GM11168 (cell line): ENCODE measurements around the gene MACF1.
"Not testable (repeated sequence)": the region's sequence is repeated elsewhere in the genome, so short reads cannot be mapped to it uniquely, and the experiment has no call there.

Experiments
- in situ Hi-C: fragments of 300-500 bp; cut with MboI; formaldehyde crosslinking; loops from one replicate; pipeline ENCODE4 v1.12.0; 2022; ENCODE audit warnings: low sequenced_read_pairs; ENCODE audit not compliant: unreplicated experiment

The MACF1 gene

GRCh38 chr1:39431927-39432326 lies 227.4 kb downstream of the MACF1 start:
- in situ Hi-C loops, result no loop called here

- in situ Hi-C loops, result no loop called here
Observed at GRCh38 chr1:39434797-39435395, 230.4 kb downstream of the MACF1 start.

GRCh38 chr1:39435597-39435996 lies 231.1 kb downstream of the MACF1 start:
- in situ Hi-C loops, result no loop called here

- in situ Hi-C loops, result no loop called here
Observed at GRCh38 chr1:39436842-39437241, 232.3 kb downstream of the MACF1 start.

GRCh38 chr1:39438042-39438441 lies 233.5 kb downstream of the MACF1 start:
- in situ Hi-C loops, result no loop called here

GRCh38 chr1:39440856-39441255 lies 236.4 kb downstream of the MACF1 start:
- in situ Hi-C loops, result no loop called here

- in situ Hi-C loops, result no loop called here
Observed at GRCh38 chr1:39441797-39442196, 237.3 kb downstream of the MACF1 start.

GRCh38 chr1:39445573-39445972 lies 241.1 kb downstream of the MACF1 start:
- in situ Hi-C loops, result no loop called here

- in situ Hi-C loops, result no loop called here
Observed at GRCh38 chr1:39446986-39447567, 242.6 kb downstream of the MACF1 start.

- in situ Hi-C loops, result not testable (repeated sequence)
Observed at GRCh38 chr1:39450041-39450440, 245.5 kb downstream of the MACF1 start.

- in situ Hi-C loops, result no loop called here
Observed at GRCh38 chr1:39450956-39451606, 246.6 kb downstream of the MACF1 start.

- in situ Hi-C loops, result no loop called here
Observed at GRCh38 chr1:39452081-39452480, 247.6 kb downstream of the MACF1 start.

GRCh38 chr1:39452540-39452939 lies 248.0 kb downstream of the MACF1 start:
- in situ Hi-C loops, result no loop called here

- in situ Hi-C loops, result no loop called here
Observed at GRCh38 chr1:39453603-39454002, 249.1 kb downstream of the MACF1 start.

GRCh38 chr1:39458991-39459390 lies 254.5 kb downstream of the MACF1 start:
- in situ Hi-C loops, result no loop called here

- in situ Hi-C loops, result loop anchor here (5.0 kb wide), 1 partner anchor 80 kb away; no protein-coding TSS in a partner anchor
Observed at GRCh38 chr1:39462074-39462473, 257.6 kb downstream of the MACF1 start.

GRCh38 chr1:39466413-39467107 lies 262.1 kb downstream of the MACF1 start:
- in situ Hi-C loops, result no loop called here

- in situ Hi-C loops, result not testable (repeated sequence)
Observed at GRCh38 chr1:39467108-39467720, 262.7 kb downstream of the MACF1 start.

GRCh38 chr1:39469150-39469549 lies 264.7 kb downstream of the MACF1 start:
- in situ Hi-C loops, result no loop called here

GRCh38 chr1:39470040-39470439 lies 265.5 kb downstream of the MACF1 start:
- in situ Hi-C loops, result no loop called here

GRCh38 chr1:39472826-39473225 lies 268.3 kb downstream of the MACF1 start:
- in situ Hi-C loops, result no loop called here
